Smooth muscle cell (in vitro differentiated cells): ENCODE results near the gene DCTN5. TPM values are rescaled to one million over a fixed set of nuclear protein-coding genes. Genes with fewer than 3 reads are reported as not detected.

Experiments used
- DNase-seq: peaks from one replicate; lab custom pipeline; 2025; ENCODE audit not compliant: unreplicated experiment; lab: John Stamatoyannopoulos, UW
- H2AFZ ChIP-seq: fragments of 200-600 bp; sonication (generic); 2 replicates; pipeline ENCODE4 v1.6.0; 2016; ENCODE audit warnings: antibody characterized with exemption, low read depth, mild to moderate bottlenecking
- H3F3A ChIP-seq: fragments of 200-600 bp; sonication (generic); 2 replicates; pipeline ENCODE4 v1.6.0; 2017; ENCODE audit warnings: antibody characterized with exemption, low read depth
- H3K27ac ChIP-seq: fragments of 200-600 bp; sonication (generic); 2 replicates; pipeline ENCODE4 v1.5.1; 2016; ENCODE audit warnings: low read depth, mild to moderate bottlenecking
- H3K27me3 ChIP-seq: fragments of 200-600 bp; sonication (generic); 2 replicates; pipeline ENCODE4 v1.6.1; 2016; ENCODE audit warnings: low read depth, mild to moderate bottlenecking
- H3K36me3 ChIP-seq: fragments of 200-600 bp; sonication (generic); 2 replicates; pipeline ENCODE4 v1.5.1; 2016; ENCODE audit warnings: low read depth
- H3K4me1 ChIP-seq: fragments of 200-600 bp; sonication (generic); 2 replicates; pipeline ENCODE4 v1.5.1; 2016; ENCODE audit warnings: low read depth
- H3K4me2 ChIP-seq: fragments of 200-600 bp; sonication (generic); 2 replicates; pipeline ENCODE4 v1.6.0; 2016; ENCODE audit warnings: mild to moderate bottlenecking
- H3K4me3 ChIP-seq: fragments of 200-600 bp; sonication (generic); 2 replicates; pipeline ENCODE4 v1.5.1; 2016; ENCODE audit warnings: mild to moderate bottlenecking
- H3K79me2 ChIP-seq: fragments of 200-600 bp; sonication (generic); 2 replicates; pipeline ENCODE4 v1.6.0; 2016; ENCODE audit warnings: low read depth, mild to moderate bottlenecking
- H3K9ac ChIP-seq: fragments of 200-600 bp; sonication (generic); 2 replicates; pipeline ENCODE4 v1.6.0; 2016; ENCODE audit warnings: low read depth
- H3K9me3 ChIP-seq: fragments of 200-600 bp; sonication (generic); replicated peaks from 2 replicates; pipeline ENCODE4 v1.5.1; 2016; ENCODE audit warnings: low read depth
- H4K20me1 ChIP-seq: fragments of 200-600 bp; sonication (generic); 2 replicates; pipeline ENCODE4 v1.6.0; 2016; ENCODE audit warnings: low read depth
- CTCF ChIP-seq: fragments of 200-600 bp; sonication (generic); IDR thresholded peaks from 2 replicates; pipeline ENCODE4 v1.5.1; 2017; ENCODE audit warnings: borderline replicate concordance, mild to moderate bottlenecking, antibody characterized with exemption; ENCODE audit not compliant: insufficient read depth, poor library complexity, severe bottlenecking
- WGBS: methylation state at CpG from one replicate; pipeline ENCODE4 v1.1.7; 2016; ENCODE audit warnings: low lambda C conversion rate; 5-methylcytosine and 5-hydroxymethylcytosine counted together
- polyA plus RNA-seq: library from polyadenylated mRNA; unstranded; fragments of >200 nt; fragmentation: Nextera tagmentation; extraction: Ambion mirVana; gene quantifications from 2 replicates; pipeline ENCODE4 v1.2.1, GENCODE V29; 2016
- total RNA-seq: library from RNA; depleted of rRNA; stranded (reverse); fragments of >200 nt; gene quantifications from 2 replicates; pipeline ENCODE4 v1.2.3, GENCODE V29; 2014

Gene DCTN5
- total and polyA plus RNA-seq, 2 experiments from 2014 or later, result 14.0 to 22.6 TPM

DNA sequence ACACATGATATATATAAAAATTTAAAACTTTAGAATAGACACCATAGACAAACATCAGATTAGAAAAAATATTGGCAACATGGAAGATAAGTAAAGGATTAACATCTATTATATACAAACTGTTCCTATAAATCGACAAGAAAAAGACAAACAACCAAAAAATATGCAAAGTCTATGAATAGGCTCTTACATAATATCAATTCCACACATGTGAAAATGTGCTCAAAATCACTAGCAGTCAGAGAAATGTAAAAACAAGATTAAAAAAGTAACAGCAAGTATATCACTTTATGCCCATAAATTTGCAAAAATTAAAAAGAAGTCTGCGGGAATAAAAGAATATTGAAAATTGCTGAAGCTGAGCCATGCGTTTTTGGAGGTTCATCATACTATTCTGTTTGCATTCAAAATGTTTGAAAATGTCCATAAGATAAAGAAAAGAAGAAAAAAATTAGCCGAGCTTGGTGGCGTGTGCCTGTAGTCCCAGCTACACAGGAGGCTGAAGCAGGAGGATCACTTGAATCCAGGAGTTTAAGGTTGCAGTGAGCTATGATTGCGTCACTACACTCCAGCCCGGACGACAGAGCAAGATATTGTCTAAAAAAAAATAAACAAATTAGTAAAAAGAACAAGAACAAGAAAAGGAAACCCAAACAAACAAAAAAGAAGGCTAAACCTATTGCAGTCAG is 83.0 kb downstream of the DCTN5 start:
- WGBS, result 81% methylated on average over 8 of the region's 8 CpGs
- no peak for DNase-seq
- H3K4me2 ChIP-seq, result no peak overlapping the region

GRCh38 chr16:23724785-23725131 is 83.5 kb downstream of the DCTN5 start:
- H3K4me2 ChIP-seq, result no peak overlapping the region
- no peaks in the 10 kb centered on the region for H4K20me1 ChIP-seq
- H3K9ac ChIP-seq, result no peak overlapping the region
- H3K9me3 ChIP-seq, result no peaks in the 10 kb centered on the region
- no peak for TF ChIP-seq CTCF
- no peaks in the 10 kb centered on the region for H3K4me1 ChIP-seq
- no peaks in the 10 kb centered on the region for H3K79me2 ChIP-seq
- no peak overlapping the region for H3K4me3 ChIP-seq
- H3K27ac ChIP-seq, result no peak overlapping the region
- no peak for DNase-seq
- WGBS, result 77% methylated on average over 3 of the region's 3 CpGs
- no peak overlapping the region for H2AFZ ChIP-seq
- no peaks in the 10 kb centered on the region for H3K27me3 ChIP-seq
- H3K36me3 ChIP-seq, result no peaks in the 10 kb centered on the region
- no peaks in the 10 kb centered on the region for H3F3A ChIP-seq

More for the DNA sequence above, 83.0 kb downstream of the DCTN5 start:
- no peak for TF ChIP-seq CTCF
- Histone ChIP-seq H3K36me3 (no peaks in the 10 kb centered on the region), H2AFZ (no peak overlapping the region), H3K9ac (no peak overlapping the region), H3K27ac (no peak overlapping the region), H3K4me3 (no peak overlapping the region), H3K79me2 (no peaks in the 10 kb centered on the region), H4K20me1 (no peaks in the 10 kb centered on the region), H3K9me3 (no peaks in the 10 kb centered on the region), H3K4me1 (no peaks in the 10 kb centered on the region), H3F3A (no peaks in the 10 kb centered on the region), H3K27me3 (no peaks in the 10 kb centered on the region)

GRCh38 chr16:23726710-23727109 is 85.4 kb downstream of the DCTN5 start:
- Histone ChIP-seq H3K4me3 (no peak overlapping the region), H3K27me3 (no peaks in the 10 kb centered on the region), H3K4me2 (no peak overlapping the region), H2AFZ (no peak overlapping the region), H3K9ac (no peak overlapping the region), H3K9me3 (no peaks in the 10 kb centered on the region), H3K27ac (no peak overlapping the region), H3K79me2 (no peaks in the 10 kb centered on the region), H4K20me1 (no peaks in the 10 kb centered on the region), H3K4me1 (no peaks in the 10 kb centered on the region), H3K36me3 (no peaks in the 10 kb centered on the region), H3F3A (no peaks in the 10 kb centered on the region)
- TF ChIP-seq CTCF, result no peak
- no peak for DNase-seq
- WGBS, result 98% methylated on average over 3 of the region's 3 CpGs

Other genes starting within 250 kb of the DCTN5 start
- 17.2 and 23.3 TPM in 2 replicates for gene COG7, start 188.3 kb upstream of the DCTN5 start, total RNA-seq
- gene COG7, start 188.3 kb upstream of the DCTN5 start, polyA plus RNA-seq, result 17.6 and 20.1 TPM in 2 replicates
- 27.7 and 42.5 TPM in 2 replicates for gene GGA2, start 131.0 kb upstream of the DCTN5 start, total RNA-seq
- gene GGA2, start 131.0 kb upstream of the DCTN5 start, polyA plus RNA-seq, result 32.2 TPM in 2 replicates
- 14.3 and 32.8 TPM in 2 replicates for gene EARS2, start 84.1 kb upstream of the DCTN5 start, total RNA-seq
- 13.0 and 22.8 TPM in 2 replicates for gene EARS2, start 84.1 kb upstream of the DCTN5 start, polyA plus RNA-seq
- 69.3 and 111 TPM in 2 replicates for gene UBFD1, start 83.7 kb upstream of the DCTN5 start, total RNA-seq
- 31.9 and 35.5 TPM in 2 replicates for gene UBFD1, start 83.7 kb upstream of the DCTN5 start, polyA plus RNA-seq
- 172 and 192 TPM in 2 replicates for gene NDUFAB1, start 45.1 kb upstream of the DCTN5 start, total RNA-seq
- 223 and 252 TPM in 2 replicates for gene NDUFAB1, start 45.1 kb upstream of the DCTN5 start, polyA plus RNA-seq
- gene PALB2, start 156 bp upstream of the DCTN5 start, total RNA-seq, result 3.8 and 4.6 TPM in 2 replicates
- gene PALB2, start 156 bp upstream of the DCTN5 start, polyA plus RNA-seq, result 4.1 and 5.3 TPM in 2 replicates
- gene PLK1, start 37.4 kb downstream of the DCTN5 start, total RNA-seq, result 3.1 and 29.7 TPM in 2 replicates
- gene PLK1, start 37.4 kb downstream of the DCTN5 start, polyA plus RNA-seq, result 12.0 and 15.5 TPM in 2 replicates
- gene ERN2, start 71.8 kb downstream of the DCTN5 start, total RNA-seq, result not detected in 2 replicates
- not detected in 2 replicates for gene ERN2, start 71.8 kb downstream of the DCTN5 start, polyA plus RNA-seq
- gene CHP2, start 113.6 kb downstream of the DCTN5 start, total RNA-seq, result not detected in 2 replicates
- not detected in 2 replicates for gene CHP2, start 113.6 kb downstream of the DCTN5 start, polyA plus RNA-seq
- 0.36 TPM in 1 of 2 replicates, not detected in the other for gene PRKCB, start 194.5 kb downstream of the DCTN5 start, total RNA-seq
- gene PRKCB, start 194.5 kb downstream of the DCTN5 start, polyA plus RNA-seq, result 0.30 TPM in 1 of 2 replicates, not detected in the other